Stimulated activated memory B cell treated with anti-CD40 and anti-IgM and Interleukin-4, amounts not matched to agents 10 μg/mL and 1 μg/mL and 100 μg/mL, for 72 hours (primary cell): ENCODE measurements around the gene TUBB1.
"Not testable (repeated sequence)": the region's sequence is repeated elsewhere in the genome, so short reads cannot be mapped to it uniquely, and the experiment has no call there.

ENCODE experiments used
- ATAC-seq: fragments of 150-1000 bp; cut with Tn5 transposase; 2 replicates; pipeline ENCODE4 v1.10.0; 2021
- H3K27ac Mint-ChIP-seq: one replicate; pipeline ENCODE4 v1.8.0; 2022; ENCODE audit warnings: mild to moderate bottlenecking, mixed read lengths
- H3K27me3 Mint-ChIP-seq: one replicate; pipeline ENCODE4 v1.8.0; 2022; ENCODE audit warnings: mixed read lengths
- H3K36me3 Mint-ChIP-seq: one replicate; pipeline ENCODE4 v1.8.0; 2022; ENCODE audit warnings: mixed read lengths
- H3K4me1 Mint-ChIP-seq: one replicate; pipeline ENCODE4 v1.8.0; 2022; ENCODE audit warnings: mixed read lengths
- H3K4me3 Mint-ChIP-seq: one replicate; pipeline ENCODE4 v1.8.0; 2022; ENCODE audit warnings: mild to moderate bottlenecking, moderate library complexity, mixed read lengths
- H3K9me3 Mint-ChIP-seq: one replicate; pipeline ENCODE4 v1.8.0; 2022; ENCODE audit warnings: mixed read lengths

TUBB1 gene

DNA sequence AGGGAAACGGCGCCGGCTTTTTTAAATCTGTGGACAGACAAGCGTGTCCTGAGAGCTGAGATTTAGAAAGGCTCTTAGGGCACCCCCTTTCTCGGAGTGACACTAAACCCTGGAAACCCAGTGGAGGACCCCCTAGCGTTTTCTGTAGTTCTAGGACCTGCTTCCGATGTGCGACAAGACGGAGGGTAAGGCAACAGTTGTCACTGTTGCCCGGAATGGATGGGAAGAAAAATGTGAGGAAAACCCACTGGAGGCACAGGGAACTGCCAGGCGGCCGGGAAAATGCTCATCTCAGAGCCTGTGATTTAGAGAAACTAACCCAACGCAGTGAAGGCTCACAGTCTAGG, 13.5 kb downstream of the TUBB1 start:
- peaks cover 53% of the 10 kb centered on the region for H3K36me3 Mint-ChIP-seq
- ATAC-seq, result peak; percentile 56
- no peaks in the 10 kb centered on the region for H3K9me3 Mint-ChIP-seq
- H3K4me1 Mint-ChIP-seq, result peaks cover 28% of the 10 kb centered on the region
- H3K27me3 Mint-ChIP-seq, result no peaks in the 10 kb centered on the region
- H3K27ac Mint-ChIP-seq, result peak overlapping the region; percentile 96
- H3K4me3 Mint-ChIP-seq, result peak overlapping the region; percentile 98

DNA sequence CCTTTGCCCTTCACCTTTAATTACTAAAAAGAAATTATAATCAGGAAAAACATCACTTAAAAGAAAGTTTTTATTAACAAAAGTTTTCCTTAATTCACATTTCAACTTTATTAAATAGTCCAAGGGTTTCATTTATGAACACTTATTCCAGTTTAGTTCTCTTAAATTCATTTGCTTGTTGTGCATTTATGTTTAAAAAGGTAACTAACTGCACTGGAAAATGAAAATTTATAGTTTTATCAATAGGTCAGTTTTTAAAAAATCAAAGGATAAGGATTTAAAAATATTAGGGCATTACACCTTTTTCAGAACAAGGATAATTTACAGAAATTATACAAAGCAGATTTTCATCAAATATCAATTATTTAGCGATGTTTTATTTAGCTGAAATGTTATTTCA, 13.9 kb downstream of the TUBB1 start:
- Mint-ChIP-seq H3K27ac (peak overlapping the region; percentile 96), H3K4me1 (peaks cover 27% of the 10 kb centered on the region)
- no peak for ATAC-seq

DNA sequence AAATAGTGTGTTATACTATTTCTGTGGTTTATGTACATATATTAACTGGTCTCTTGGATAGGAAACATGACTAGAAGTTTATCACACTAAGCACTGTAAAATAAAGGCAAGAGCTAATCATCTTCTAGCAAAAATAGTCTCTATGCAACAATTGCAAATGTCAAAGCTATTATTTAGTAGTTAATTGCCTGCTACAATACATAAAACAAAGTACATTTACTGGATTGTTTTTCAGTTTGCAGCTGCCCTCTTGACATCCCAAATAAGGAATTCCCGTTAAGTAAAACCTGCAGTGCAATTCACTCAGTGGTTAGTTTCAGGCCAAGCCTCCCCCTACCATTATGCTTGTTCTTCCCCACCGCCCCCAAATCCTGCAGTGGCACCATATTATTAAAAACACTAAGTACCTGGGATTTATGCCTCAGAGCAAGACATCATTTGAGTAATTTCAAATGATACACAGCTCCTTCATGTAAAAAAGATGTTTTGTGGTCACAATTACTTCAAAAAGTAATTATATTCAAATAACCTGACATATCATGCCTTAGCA, 14.5 kb downstream of the TUBB1 start:
- no peak for ATAC-seq
- H3K4me3 Mint-ChIP-seq, result no peak overlapping the region
- no peaks in the 10 kb centered on the region for H3K9me3 Mint-ChIP-seq
- peaks cover 25% of the 10 kb centered on the region for H3K4me1 Mint-ChIP-seq
- H3K36me3 Mint-ChIP-seq, result peaks cover 52% of the 10 kb centered on the region
- H3K27ac Mint-ChIP-seq, result no peak overlapping the region
- no peaks in the 10 kb centered on the region for H3K27me3 Mint-ChIP-seq

More for the DNA sequence above, 13.9 kb downstream of the TUBB1 start:
- H3K36me3 Mint-ChIP-seq, result peaks cover 52% of the 10 kb centered on the region
- H3K4me3 Mint-ChIP-seq, result peak overlapping the region; percentile 98
- no peaks in the 10 kb centered on the region for H3K27me3 Mint-ChIP-seq
- H3K9me3 Mint-ChIP-seq, result no peaks in the 10 kb centered on the region

DNA sequence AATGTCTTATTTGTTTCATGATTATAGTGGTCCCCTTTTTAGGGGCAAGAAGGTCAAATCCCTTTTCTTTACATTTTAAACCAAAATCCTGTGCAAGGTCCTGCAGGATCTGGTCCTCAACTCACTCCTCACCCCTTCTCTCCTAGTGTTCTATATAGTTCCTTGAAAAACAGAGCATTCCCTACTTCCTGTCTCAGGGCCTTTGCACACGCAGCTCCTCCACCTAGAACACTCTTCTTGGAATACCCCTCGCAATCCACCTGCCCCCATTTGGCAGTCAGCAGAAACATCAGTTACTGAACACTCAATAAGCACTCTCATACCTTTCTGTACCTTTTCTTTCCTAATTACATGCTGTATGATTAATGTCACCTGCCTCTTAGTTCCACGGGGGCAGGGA, 16.2 kb downstream of the TUBB1 start:
- ATAC-seq, result no peak
- Mint-ChIP-seq H3K9me3 (no peaks in the 10 kb centered on the region), H3K4me1 (peaks cover 21% of the 10 kb centered on the region), H3K27ac (no peak overlapping the region), H3K4me3 (no peak overlapping the region), H3K36me3 (peaks cover 49% of the 10 kb centered on the region), H3K27me3 (no peaks in the 10 kb centered on the region)

DNA sequence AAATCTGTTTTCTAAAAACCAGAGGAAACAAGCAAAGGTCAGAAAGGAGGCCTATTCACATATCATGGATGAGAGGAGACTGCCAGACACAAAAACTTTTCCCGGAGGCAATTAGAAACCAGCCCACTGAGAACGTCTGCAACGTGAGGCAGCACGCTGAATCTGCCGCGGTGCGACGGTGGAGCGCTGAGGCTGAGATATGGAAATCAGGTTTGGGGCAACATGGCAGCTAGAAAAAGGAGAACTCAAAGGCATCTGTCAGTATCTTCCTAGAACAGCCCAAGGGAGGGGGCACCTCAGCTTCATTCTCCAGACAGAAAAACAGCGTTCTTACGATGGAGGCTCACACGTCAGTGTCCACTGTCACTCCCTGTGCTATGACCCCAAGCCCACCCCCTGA, 18.2 kb downstream of the TUBB1 start:
- no peak for ATAC-seq
- Mint-ChIP-seq H3K9me3 (no peaks in the 10 kb centered on the region), H3K27ac (no peak overlapping the region), H3K4me1 (peaks cover 32% of the 10 kb centered on the region), H3K27me3 (no peaks in the 10 kb centered on the region), H3K4me3 (no peak overlapping the region), H3K36me3 (peaks cover 51% of the 10 kb centered on the region)

DNA sequence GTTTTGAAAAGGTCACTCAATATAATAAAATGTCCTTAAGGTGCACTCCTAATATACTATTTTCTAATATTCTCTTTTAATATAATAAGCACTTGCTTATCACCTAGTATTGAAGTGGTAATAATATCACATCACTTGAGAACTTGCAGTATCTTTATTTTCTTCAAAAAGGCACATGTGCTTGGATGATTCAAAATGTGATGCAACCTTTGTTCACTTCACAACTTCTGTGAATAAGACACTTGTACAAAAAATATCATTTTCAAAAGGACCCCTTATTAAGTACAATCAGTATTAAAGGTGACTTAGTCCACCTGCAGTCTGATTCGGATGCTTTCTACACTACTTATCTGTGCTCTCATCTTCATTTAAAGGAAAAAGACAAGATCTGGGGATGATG, 20.0 kb downstream of the TUBB1 start:
- ATAC-seq, result no peak
- Mint-ChIP-seq H3K9me3 (no peaks in the 10 kb centered on the region), H3K27me3 (no peaks in the 10 kb centered on the region), H3K36me3 (peaks cover 46% of the 10 kb centered on the region), H3K27ac (no peak overlapping the region), H3K4me3 (no peak overlapping the region), H3K4me1 (peaks cover 40% of the 10 kb centered on the region)

DNA sequence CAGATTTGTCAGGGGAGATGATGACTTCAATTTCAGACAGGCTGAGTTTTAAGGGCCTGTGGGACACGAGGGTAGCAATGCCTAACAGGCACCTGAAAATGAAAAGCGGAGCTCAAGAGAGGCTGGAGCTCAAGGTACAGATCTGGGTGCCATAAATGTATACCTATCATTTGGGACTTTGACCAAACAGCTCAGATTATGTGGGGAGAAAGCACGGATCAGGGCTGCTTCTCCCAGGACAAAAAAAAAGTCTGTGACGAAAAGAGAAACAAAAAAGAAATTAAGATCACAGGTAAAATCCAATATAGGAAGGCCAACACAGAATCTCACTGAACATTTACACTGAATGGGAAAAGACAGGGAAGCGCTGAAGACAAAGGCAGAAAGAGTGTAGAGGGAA, 21.4 kb downstream of the TUBB1 start:
- Mint-ChIP-seq H3K27me3 (no peaks in the 10 kb centered on the region), H3K4me3 (peak overlapping the region; percentile 98), H3K4me1 (peaks cover 42% of the 10 kb centered on the region), H3K9me3 (no peaks in the 10 kb centered on the region), H3K36me3 (peaks cover 32% of the 10 kb centered on the region), H3K27ac (peak overlapping the region; percentile 91)
- no peak for ATAC-seq

DNA sequence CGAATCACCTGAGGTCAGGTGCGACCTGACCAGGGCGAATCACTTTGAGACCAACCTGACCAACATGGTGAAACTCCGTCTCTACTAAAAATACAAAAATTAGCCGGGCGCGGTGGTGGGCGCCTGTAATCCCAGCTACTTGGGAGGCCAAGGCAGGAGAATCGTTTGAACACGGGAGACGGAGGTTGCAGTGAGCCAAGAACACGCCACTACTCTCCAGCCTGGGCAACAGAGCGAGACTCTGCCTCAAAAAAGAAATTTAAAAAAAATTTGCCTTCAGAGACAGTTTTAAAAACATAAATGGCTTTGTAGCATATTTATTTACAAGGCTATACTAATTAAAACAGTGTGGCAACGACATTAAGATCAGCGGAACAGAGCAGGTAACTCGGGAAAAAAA, 22.3 kb downstream of the TUBB1 start:
- not testable (repeated sequence) for H3K27me3 Mint-ChIP-seq, H3K9me3 Mint-ChIP-seq, ATAC-seq
- Mint-ChIP-seq H3K4me1 (peaks cover 42% of the 10 kb centered on the region), H3K4me3 (peak overlapping the region; percentile 98), H3K36me3 (peaks cover 24% of the 10 kb centered on the region), H3K27ac (peak overlapping the region; percentile 91)

DNA sequence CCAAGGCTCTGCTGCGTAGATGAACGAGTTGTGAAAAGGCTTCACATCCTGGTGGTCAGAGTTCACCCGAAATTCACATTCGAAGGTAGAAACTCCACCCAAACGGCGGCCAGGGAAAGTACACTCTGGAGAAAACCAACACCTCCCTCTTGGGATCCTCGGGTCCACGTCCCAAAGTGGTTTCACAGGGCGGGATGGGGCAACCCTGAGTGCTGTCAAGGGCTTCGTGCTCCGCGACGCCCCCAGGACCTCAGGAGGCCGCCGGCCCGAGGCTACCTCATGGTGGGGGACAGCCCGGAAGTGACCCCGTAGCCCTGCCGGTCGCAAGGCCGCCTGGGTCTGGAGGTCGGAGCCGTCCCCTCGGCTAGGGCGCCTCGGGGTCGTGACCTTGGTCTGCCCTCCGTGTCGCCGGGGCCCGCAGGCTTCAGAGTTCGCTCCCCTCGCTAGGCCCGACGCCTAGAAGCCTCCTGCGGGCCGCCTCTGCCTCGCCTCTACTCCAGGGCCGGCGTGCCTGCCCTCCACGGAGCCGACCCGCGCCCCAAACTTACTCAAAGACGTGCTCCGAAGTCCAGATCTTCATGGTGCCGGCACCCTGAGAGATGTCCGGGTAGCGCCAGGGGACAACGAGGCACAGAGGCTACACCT, 23.0 kb downstream of the TUBB1 start, which contains the start of gene PRELID3B:
PRELID3B (minus strand) TSS at position 636 of the 645 bp plus-strand sequence; CDS start at position 580, 56 bp downstream.
- Mint-ChIP-seq H3K4me1 (peaks cover 42% of the 10 kb centered on the region), H3K36me3 (peaks cover 16% of the 10 kb centered on the region), H3K9me3 (no peaks in the 10 kb centered on the region), H3K4me3 (peak within 1 kb of the TSS; percentile 98), H3K27ac (peak within 1 kb of the TSS; percentile 91), H3K27me3 (no peaks in the 10 kb centered on the region)
- peak; percentile 62 for ATAC-seq

DNA sequence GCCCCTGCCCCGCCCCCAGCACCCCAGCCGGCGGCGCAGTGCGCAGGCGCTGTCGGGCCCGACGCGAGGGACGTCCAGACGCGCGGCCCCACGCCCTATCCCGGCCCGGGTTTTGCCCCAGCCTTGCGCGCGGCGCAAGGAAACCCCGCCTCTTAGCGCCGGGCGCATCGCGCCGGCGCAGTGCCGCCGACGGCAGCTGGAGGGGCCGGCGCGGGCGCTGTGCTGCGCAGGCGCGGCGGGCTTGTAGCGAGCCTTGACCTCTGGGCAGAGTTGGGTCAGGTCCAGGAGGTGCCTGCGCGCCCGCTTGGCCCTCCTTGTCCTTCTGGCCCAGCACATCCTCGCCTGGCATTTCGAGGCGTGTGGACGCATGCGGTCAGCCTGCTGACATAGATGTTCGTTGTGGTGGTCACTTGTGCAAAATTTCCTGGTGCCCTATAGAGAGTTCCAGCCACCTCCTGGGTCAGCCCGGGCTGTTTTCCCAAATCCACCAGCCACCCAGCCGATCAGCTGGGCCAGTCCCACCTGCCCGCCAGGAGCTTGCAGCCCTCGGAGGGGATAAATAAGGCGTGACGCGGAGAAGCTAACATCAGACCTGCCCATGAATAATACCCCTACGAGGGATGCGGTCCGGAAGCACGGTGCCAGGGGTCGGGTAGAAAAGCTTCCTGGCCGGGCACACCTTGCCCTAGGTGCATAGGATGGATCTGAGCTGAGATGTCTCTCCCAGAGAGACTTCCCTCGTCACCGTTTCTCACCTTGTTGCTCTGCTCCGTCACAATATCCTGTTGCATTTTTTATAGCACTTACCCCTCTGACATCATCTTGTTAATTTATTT, 23.8 kb downstream of the TUBB1 start:
- peak; percentile 99 for ATAC-seq

DNA sequence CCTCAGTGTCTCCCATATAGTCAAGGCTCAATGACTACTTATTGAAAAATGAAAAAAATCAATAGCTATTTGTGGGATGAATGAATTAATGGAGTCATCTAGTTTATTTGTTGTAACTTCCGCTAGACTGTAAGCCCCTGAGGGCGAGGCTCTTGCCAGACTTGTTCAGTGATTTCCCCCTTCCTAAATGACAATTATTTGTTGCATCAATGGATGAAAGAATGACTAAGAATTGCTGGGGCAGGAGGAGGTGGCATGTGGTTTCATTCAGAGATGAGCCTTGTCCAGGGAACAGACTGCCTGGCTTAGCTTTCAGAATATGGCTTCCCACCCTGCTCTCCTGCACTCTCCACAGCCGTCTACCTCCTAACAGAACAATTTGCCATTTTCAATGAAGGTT, 24.5 kb downstream of the TUBB1 start:
- Mint-ChIP-seq H3K36me3 (peaks cover 15% of the 10 kb centered on the region), H3K27me3 (no peaks in the 10 kb centered on the region), H3K4me3 (peak overlapping the region; percentile 98), H3K4me1 (peaks cover 41% of the 10 kb centered on the region), H3K9me3 (no peaks in the 10 kb centered on the region), H3K27ac (peak overlapping the region; percentile 91)
- no peak for ATAC-seq

More for the DNA sequence above, 23.8 kb downstream of the TUBB1 start:
- Mint-ChIP-seq H3K27me3 (no peaks in the 10 kb centered on the region), H3K9me3 (no peaks in the 10 kb centered on the region), H3K27ac (peak overlapping the region; percentile 91), H3K36me3 (peaks cover 15% of the 10 kb centered on the region), H3K4me3 (peak overlapping the region; percentile 98), H3K4me1 (peaks cover 42% of the 10 kb centered on the region)

DNA sequence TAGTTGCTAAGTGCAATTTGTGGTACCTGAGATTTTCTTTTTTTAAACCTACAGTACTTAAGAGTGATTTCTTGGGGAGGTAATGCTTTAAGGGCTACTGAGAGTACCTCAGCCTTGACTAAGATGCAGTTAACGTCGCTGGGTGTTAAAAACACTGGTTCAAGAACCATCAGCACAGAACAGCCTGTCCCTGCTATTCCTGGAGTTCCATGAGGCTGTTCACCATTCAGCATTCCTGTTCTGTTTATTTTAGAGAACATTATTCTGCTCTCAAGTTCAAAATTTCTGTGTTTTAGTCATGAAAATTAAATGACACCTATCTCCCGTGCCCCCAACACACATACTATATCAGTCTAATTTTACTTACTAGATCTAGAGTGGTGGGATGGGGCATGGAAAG, 25.1 kb downstream of the TUBB1 start:
- no peak for ATAC-seq
- Mint-ChIP-seq H3K9me3 (no peaks in the 10 kb centered on the region), H3K4me1 (peaks cover 37% of the 10 kb centered on the region), H3K27ac (peak overlapping the region; percentile 91), H3K4me3 (no peak overlapping the region), H3K36me3 (peaks cover 15% of the 10 kb centered on the region), H3K27me3 (peaks cover 3% of the 10 kb centered on the region)

DNA sequence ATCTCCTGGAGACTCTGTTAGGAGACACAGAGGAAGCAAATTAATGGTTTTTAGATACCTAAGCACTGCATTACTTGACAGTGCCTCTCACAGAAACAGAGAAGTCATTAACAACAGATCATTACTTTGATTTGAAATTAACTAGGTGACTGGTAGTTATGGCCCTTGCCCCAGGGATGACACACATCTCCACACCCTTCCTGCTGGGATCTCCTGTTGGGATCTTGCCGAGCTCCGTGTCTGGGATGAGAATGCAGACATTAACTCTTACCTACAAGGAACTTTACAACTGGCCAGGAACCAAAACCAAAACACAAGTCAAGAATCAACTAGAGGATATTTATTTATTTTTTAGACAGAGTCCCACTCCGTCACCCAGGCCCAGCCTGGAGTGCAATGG, 25.6 kb downstream of the TUBB1 start:
- Mint-ChIP-seq H3K4me3 (no peak overlapping the region), H3K9me3 (no peaks in the 10 kb centered on the region), H3K4me1 (peaks cover 35% of the 10 kb centered on the region), H3K27ac (peak overlapping the region; percentile 91), H3K27me3 (peaks cover 8% of the 10 kb centered on the region), H3K36me3 (peaks cover 14% of the 10 kb centered on the region)
- ATAC-seq, result no peak

DNA sequence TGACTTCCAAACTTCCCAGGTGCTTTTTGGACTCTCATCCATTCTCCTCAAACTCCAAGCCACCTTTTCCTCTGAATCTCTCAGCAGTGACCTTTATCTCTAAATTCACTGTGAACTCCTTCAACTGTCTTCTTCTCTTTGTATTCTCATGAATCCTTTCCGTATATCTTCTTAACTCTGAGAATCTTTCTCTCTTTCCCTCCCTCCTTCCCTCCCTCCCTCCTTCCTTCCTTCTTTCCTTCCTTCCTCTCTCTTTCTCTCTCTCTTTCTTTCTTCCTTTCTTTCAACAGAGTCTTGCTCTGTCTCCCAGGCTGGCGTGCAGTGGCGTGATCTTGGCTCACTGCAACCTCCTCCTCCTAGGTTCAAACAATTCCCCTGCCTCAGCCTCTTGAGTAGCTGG, 27.6 kb downstream of the TUBB1 start:
- H3K9me3 Mint-ChIP-seq, result no peaks in the 10 kb centered on the region
- no peak overlapping the region for H3K4me3 Mint-ChIP-seq
- H3K36me3 Mint-ChIP-seq, result no peaks in the 10 kb centered on the region
- no peak for ATAC-seq
- H3K27me3 Mint-ChIP-seq, result peaks cover 26% of the 10 kb centered on the region
- H3K4me1 Mint-ChIP-seq, result peaks cover 21% of the 10 kb centered on the region
- no peak overlapping the region for H3K27ac Mint-ChIP-seq

DNA sequence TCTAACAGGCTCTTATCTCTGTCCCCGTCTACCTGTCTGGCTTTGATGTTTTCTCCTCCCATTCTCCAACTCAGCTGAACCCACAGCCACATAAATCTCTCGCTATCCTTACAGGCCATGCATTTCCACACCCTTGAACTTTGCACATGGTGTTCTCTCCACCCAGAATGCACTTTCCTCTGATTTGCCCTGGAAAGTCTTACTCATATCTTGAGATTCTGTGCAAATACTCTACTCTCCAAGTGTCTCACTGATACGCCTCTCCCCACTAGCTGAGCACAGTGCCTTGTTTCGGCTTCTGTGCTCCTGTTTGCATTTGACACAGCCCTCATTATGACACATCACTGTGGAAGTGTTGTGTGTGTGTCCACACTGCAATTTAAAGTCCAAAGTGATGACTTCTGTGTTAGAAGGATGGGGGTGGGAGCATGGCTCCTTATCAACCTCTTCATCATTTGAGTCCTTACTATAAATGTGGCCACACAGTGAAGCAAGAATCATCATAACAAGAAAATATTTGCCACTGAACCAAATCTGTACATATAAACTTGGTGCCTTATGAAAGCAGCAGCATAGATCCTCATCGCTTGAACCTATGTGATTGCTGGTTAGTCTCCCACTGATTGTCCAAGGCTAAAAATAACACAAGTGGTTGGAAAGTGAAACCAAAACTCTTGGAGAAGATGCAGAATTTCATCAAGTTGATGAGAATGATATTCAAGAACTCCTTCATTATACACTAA, 28.9 kb downstream of the TUBB1 start:
- H3K4me3 Mint-ChIP-seq, result no peak overlapping the region
- H3K4me1 Mint-ChIP-seq, result peaks cover 18% of the 10 kb centered on the region
- ATAC-seq, result no peak
- no peaks in the 10 kb centered on the region for H3K36me3 Mint-ChIP-seq
- no peaks in the 10 kb centered on the region for H3K9me3 Mint-ChIP-seq
- H3K27ac Mint-ChIP-seq, result no peak overlapping the region
- H3K27me3 Mint-ChIP-seq, result peaks cover 28% of the 10 kb centered on the region
